Stomach (tissue), 4 donors: Measurements from ENCODE around the gene MARCHF11.

Experiments
- CTCF ChIP-seq, 7 experiments: fragments of 450-650 bp in 4 of 7; fragments of 200-600 bp in 3 of 7; sonication (generic) in 3 of 7; IDR thresholded peaks; one replicate each; pipeline ENCODE4 v1.5.1; 2016 to 2019; ENCODE audit warnings: antibody characterized with exemption in 7 of 7, control low read depth in 2 of 7, mild to moderate bottlenecking in 1 of 7
- POLR2A ChIP-seq, 4 donors: fragments of 450-650 bp; IDR thresholded peaks; one replicate each; pipeline ENCODE4 v1.6.1; 2016; ENCODE audit warnings: antibody characterized with exemption in 4 of 4, control low read depth in 2 of 4, mild to moderate bottlenecking in 1 of 4, moderate library complexity in 1 of 4

DNA sequence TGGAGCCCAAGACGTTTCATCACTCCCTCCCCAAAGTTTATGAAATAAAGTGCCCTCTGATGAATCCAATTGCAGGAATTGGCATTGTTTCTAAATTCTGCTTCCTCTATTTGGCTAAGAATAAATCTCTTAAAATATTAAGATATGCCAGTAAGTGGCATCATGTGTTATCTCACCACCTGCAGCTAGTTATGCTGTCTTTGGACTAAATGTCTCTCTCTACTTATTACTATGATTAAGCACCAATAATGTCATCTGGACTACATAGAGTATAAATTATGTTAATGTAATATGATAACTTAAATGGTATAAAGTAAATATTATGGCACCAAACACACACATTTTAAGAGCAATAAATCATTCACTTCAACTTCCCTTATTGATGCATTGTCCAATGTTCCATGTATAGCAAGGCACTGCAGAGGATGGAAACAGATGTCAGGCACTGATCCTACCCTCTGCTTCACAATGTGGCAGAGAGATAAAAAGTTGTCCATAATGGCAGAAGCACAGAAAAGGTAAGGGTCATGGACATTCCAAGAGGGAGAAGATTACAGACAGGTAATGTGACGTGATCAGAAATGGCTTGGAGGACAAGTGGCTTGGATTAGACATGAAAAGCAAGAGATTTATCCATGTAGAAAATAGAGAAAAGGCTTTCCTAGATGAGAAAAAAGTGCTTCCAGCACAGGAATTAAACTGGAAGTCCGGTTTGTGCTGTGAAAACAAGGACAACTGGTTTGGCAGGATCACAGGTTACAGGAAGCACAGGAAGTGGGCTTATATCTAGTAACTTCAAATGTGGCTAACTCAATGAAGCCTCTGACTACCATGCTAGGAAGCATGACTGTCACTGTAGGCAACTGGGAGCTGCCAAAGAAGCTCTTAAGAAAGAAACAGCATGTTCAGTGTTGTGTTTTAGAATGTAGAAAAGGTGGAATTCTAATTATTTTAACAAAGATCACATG lies 26.7 kb downstream of the MARCHF11 start:
- no peak for TF ChIP-seq CTCF (IDR thresholded peaks at IDR 0.05)
- TF ChIP-seq POLR2A (IDR thresholded peaks at IDR 0.05), result no peak
